Astrocyte (in vitro differentiated cells and primary cell): ENCODE data around the gene TOM1L2. TPM values are rescaled to one million over a fixed set of nuclear protein-coding genes. Genes with fewer than 3 reads are reported as not detected.
A peak's percentile ranks its signal among the peaks of the same experiment; 100 is the strongest.

Experiments
- DNase-seq: peaks from one replicate; pipeline ENCODE4 v3.0.0-alpha.2; 2010; ENCODE audit warnings: low read depth
- FAIRE-seq: peaks from 2 replicates; lab custom pipeline; 2011; peaks lifted over from hg19 to GRCh38; lab: Jason Lieb, UNC
- H2AFZ ChIP-seq: 2 replicates; pipeline ENCODE4 v1.6.0; 2012; ENCODE audit warnings: low read depth, low read length, inconsistent platforms
- H3K27ac ChIP-seq: 2 replicates; pipeline ENCODE4 v1.5.1; 2011; ENCODE audit warnings: low read depth, low read length, inconsistent platforms
- H3K27me3 ChIP-seq: 2 replicates; pipeline ENCODE4 v1.6.0; 2011; ENCODE audit warnings: low read length, inconsistent platforms; ENCODE audit not compliant: insufficient read depth
- H3K36me3 ChIP-seq: 2 replicates; pipeline ENCODE4 v1.5.1; 2011; ENCODE audit warnings: low read length, inconsistent platforms; ENCODE audit not compliant: insufficient read depth
- H3K4me1 ChIP-seq: 2 replicates; pipeline ENCODE4 v1.5.1; 2011; ENCODE audit warnings: low read length, inconsistent platforms; ENCODE audit not compliant: insufficient read depth
- H3K4me2 ChIP-seq: 2 replicates; pipeline ENCODE4 v1.6.0; 2012; ENCODE audit warnings: low read length, inconsistent platforms
- H3K4me3 ChIP-seq: 2 replicates; pipeline ENCODE4 v1.5.1; 2011; ENCODE audit warnings: low read depth, mild to moderate bottlenecking, low read length, inconsistent platforms; ENCODE audit not compliant: insufficient read depth
- H3K79me2 ChIP-seq: 2 replicates; pipeline ENCODE4 v1.6.0; 2012; ENCODE audit warnings: mild to moderate bottlenecking, low read length, inconsistent platforms; ENCODE audit not compliant: insufficient read depth
- H3K9ac ChIP-seq: 2 replicates; pipeline ENCODE4 v1.6.0; 2012; ENCODE audit warnings: mild to moderate bottlenecking, low read length, inconsistent platforms
- H3K9me3 ChIP-seq: 2 replicates; pipeline ENCODE4 v1.5.1; 2012; ENCODE audit warnings: low read depth, mild to moderate bottlenecking, low read length, inconsistent platforms; ENCODE audit not compliant: insufficient read depth
- H4K20me1 ChIP-seq: 2 replicates; pipeline ENCODE4 v1.6.0; 2012; ENCODE audit warnings: low read length, inconsistent platforms; ENCODE audit not compliant: insufficient read depth
- H3K27ac Mint-ChIP-seq: one replicate; pipeline ENCODE4 v1.8.0; 2021; ENCODE audit warnings: mild to moderate bottlenecking, mixed read lengths; ENCODE audit not compliant: unreplicated experiment
- H3K27me3 Mint-ChIP-seq: one replicate; pipeline ENCODE4 v1.8.0; 2021; ENCODE audit warnings: low read depth, mixed read lengths; ENCODE audit not compliant: unreplicated experiment
- H3K36me3 Mint-ChIP-seq: one replicate; pipeline ENCODE4 v1.8.0; 2021; ENCODE audit warnings: low read depth, mixed read lengths; ENCODE audit not compliant: unreplicated experiment
- H3K4me1 Mint-ChIP-seq: one replicate; pipeline ENCODE4 v1.8.0; 2021; ENCODE audit warnings: low read depth, mixed read lengths; ENCODE audit not compliant: unreplicated experiment
- H3K4me3 Mint-ChIP-seq: one replicate; pipeline ENCODE4 v1.8.0; 2021; ENCODE audit warnings: mild to moderate bottlenecking, moderate library complexity, mixed read lengths; ENCODE audit not compliant: unreplicated experiment
- H3K9me3 Mint-ChIP-seq: one replicate; pipeline ENCODE4 v1.8.0; 2021; ENCODE audit warnings: mild to moderate bottlenecking, mixed read lengths; ENCODE audit not compliant: unreplicated experiment
- CTCF ChIP-seq: IDR thresholded peaks from 2 replicates; pipeline ENCODE4 v1.5.1; 2011; ENCODE audit warnings: low read depth, mild to moderate bottlenecking, inconsistent platforms, low read length, moderate library complexity; ENCODE audit not compliant: insufficient read depth
- EZH2 ChIP-seq: IDR thresholded peaks from 2 replicates; pipeline ENCODE4 v1.6.1; 2012; ENCODE audit warnings: mild to moderate bottlenecking, low read length, inconsistent platforms; ENCODE audit not compliant: insufficient read depth
- total RNA-seq: library from RNA; stranded (reverse); gene quantifications from 2 replicates; pipeline ENCODE4 v1.2.1, GENCODE V29; 2021

TOM1L2 gene
- total RNA-seq, 1 donor from 2014 or later, result 54.4 TPM

- Histone ChIP-seq H3K4me2 (peak overlapping the region; percentile 15), H3K79me2 (peaks cover 92% of the 10 kb centered on the region), H3K36me3 (no peaks in the 10 kb centered on the region), H3K4me3 (no peak overlapping the region), H3K4me1 (peaks cover 18% of the 10 kb centered on the region), H3K9ac (no peak overlapping the region), H3K27ac (no peak overlapping the region), H3K27me3 (no peaks in the 10 kb centered on the region), H4K20me1 (peaks cover 85% of the 10 kb centered on the region), H2AFZ (no peak overlapping the region), H3K9me3 (no peaks in the 10 kb centered on the region)
- Mint-ChIP-seq H3K36me3 (peaks cover 13% of the 10 kb centered on the region), H3K27me3 (no peaks in the 10 kb centered on the region), H3K4me3 (no peak overlapping the region), H3K9me3 (no peaks in the 10 kb centered on the region), H3K4me1 (peaks cover 12% of the 10 kb centered on the region), H3K27ac (peak overlapping the region; percentile 26)
- DNase-seq (no peak), FAIRE-seq (no peak)
- TF ChIP-seq EZH2, result no peak
Measured at GRCh38 chr17:17831208-17832031, 140.8 kb downstream of the TOM1L2 start.

- H3K36me3 ChIP-seq, result no peaks in the 10 kb centered on the region
- Mint-ChIP-seq H3K4me3 (no peak overlapping the region), H3K9me3 (no peaks in the 10 kb centered on the region), H3K27ac (peak overlapping the region; percentile 26), H3K36me3 (peaks cover 13% of the 10 kb centered on the region), H3K27me3 (no peaks in the 10 kb centered on the region), H3K4me1 (peaks cover 13% of the 10 kb centered on the region)
- DNase-seq (no peak), FAIRE-seq (no peak)
- no peak overlapping the region for H2AFZ ChIP-seq
- no peaks in the 10 kb centered on the region for H3K9me3 ChIP-seq
- H3K4me1 ChIP-seq, result peaks cover 15% of the 10 kb centered on the region
- no peaks in the 10 kb centered on the region for H3K27me3 ChIP-seq
- no peak overlapping the region for H3K4me3 ChIP-seq
- TF ChIP-seq EZH2 (no peak), CTCF (no peak)
- peaks cover 92% of the 10 kb centered on the region for H3K79me2 ChIP-seq
- H3K9ac ChIP-seq, result no peak overlapping the region
- H4K20me1 ChIP-seq, result peaks cover 90% of the 10 kb centered on the region
- H3K27ac ChIP-seq, result no peak overlapping the region
- H3K4me2 ChIP-seq, result no peak overlapping the region
Measured at GRCh38 chr17:17830740-17831207, 141.4 kb downstream of the TOM1L2 start.

- Histone ChIP-seq H3K79me2 (peaks cover 89% of the 10 kb centered on the region), H3K9me3 (no peaks in the 10 kb centered on the region), H3K27ac (no peak overlapping the region), H3K4me2 (no peak overlapping the region), H3K36me3 (no peaks in the 10 kb centered on the region), H3K4me3 (no peak overlapping the region), H3K4me1 (peaks cover 11% of the 10 kb centered on the region), H3K9ac (no peak overlapping the region), H2AFZ (no peak overlapping the region), H3K27me3 (no peaks in the 10 kb centered on the region), H4K20me1 (peaks cover 87% of the 10 kb centered on the region)
- Mint-ChIP-seq H3K9me3 (no peaks in the 10 kb centered on the region), H3K27me3 (no peaks in the 10 kb centered on the region), H3K4me1 (peaks cover 12% of the 10 kb centered on the region), H3K27ac (no peak overlapping the region), H3K4me3 (no peak overlapping the region), H3K36me3 (peaks cover 13% of the 10 kb centered on the region)
- FAIRE-seq, result no peak
- no peak for TF ChIP-seq EZH2
- TF ChIP-seq CTCF, result no peak
- DNase-seq, result no peak
Measured at GRCh38 chr17:17830269-17830567, 142.0 kb downstream of the TOM1L2 start.
